OCI-LY7 (cell line): ENCODE measurements around the gene CACNA2D4.

Experiments used
- CTCF ChIP-seq: fragments of 200-600 bp; sonication (generic); conservative IDR thresholded peaks from 2 replicates; pipeline ENCODE4 v1.5.1; 2014; ENCODE audit warnings: mild to moderate bottlenecking, antibody characterized with exemption, low read length, moderate library complexity, mixed read lengths
- EZH2phosphoT487 ChIP-seq: fragments of 200-600 bp; sonication (generic); IDR thresholded peaks from 2 replicates; pipeline ENCODE4 v1.6.1; 2018; ENCODE audit warnings: low read depth, borderline replicate concordance, mild to moderate bottlenecking, mixed run types, antibody characterized with exemption, low read length, moderate library complexity, mixed read lengths

- no peak for TF ChIP-seq EZH2phosphoT487
- TF ChIP-seq CTCF = no peak
Observed at GRCh38 chr12:1939331-1939730, 20.9 kb upstream of the CACNA2D4 start.
